DOHH2 (cell line): ENCODE results near the gene LAMA5.

ENCODE experiments used
- EZH2phosphoT487 ChIP-seq: fragments of 200-600 bp; sonication (generic); IDR thresholded peaks from 2 replicates; pipeline ENCODE4 v1.6.1; 2017; ENCODE audit warnings: borderline replicate concordance, mild to moderate bottlenecking, antibody characterized with exemption, low read length, moderate library complexity, mixed read lengths
- TF ChIP-seq, protein P1 (sequence below): fragments of 200-600 bp; sonication (generic); IDR thresholded peaks from one replicate; pipeline ENCODE4 v1.5.1; 2014; ENCODE audit warnings: antibody characterized with exemption, mild to moderate bottlenecking, low read depth, low read length; ENCODE audit not compliant: poor library complexity, severe bottlenecking

DNA sequence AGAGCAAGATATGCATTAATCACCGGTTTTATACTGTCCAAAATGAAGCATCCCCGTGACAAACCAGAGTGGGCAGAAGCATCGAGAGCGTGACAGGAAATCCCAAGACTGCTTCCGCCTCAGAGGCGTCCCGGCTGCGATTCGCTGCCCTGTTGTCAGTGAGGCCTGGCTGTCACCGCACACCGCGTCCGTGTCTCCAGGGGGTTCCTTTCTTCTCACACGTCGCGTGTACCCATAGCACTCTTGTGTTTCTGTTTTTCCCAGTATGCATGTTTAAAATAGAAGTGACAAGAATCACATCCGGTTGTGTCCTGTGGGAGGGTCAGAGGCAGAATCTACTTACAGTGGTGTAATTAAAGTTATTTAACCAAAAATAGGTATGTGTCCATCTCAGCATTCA is 72.6 kb downstream of the LAMA5 start:
- TF ChIP-seq, protein P1, sequence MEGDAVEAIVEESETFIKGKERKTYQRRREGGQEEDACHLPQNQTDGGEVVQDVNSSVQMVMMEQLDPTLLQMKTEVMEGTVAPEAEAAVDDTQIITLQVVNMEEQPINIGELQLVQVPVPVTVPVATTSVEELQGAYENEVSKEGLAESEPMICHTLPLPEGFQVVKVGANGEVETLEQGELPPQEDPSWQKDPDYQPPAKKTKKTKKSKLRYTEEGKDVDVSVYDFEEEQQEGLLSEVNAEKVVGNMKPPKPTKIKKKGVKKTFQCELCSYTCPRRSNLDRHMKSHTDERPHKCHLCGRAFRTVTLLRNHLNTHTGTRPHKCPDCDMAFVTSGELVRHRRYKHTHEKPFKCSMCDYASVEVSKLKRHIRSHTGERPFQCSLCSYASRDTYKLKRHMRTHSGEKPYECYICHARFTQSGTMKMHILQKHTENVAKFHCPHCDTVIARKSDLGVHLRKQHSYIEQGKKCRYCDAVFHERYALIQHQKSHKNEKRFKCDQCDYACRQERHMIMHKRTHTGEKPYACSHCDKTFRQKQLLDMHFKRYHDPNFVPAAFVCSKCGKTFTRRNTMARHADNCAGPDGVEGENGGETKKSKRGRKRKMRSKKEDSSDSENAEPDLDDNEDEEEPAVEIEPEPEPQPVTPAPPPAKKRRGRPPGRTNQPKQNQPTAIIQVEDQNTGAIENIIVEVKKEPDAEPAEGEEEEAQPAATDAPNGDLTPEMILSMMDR = no peak
- no peak for TF ChIP-seq EZH2phosphoT487
